NOMO-1 (cell line): ENCODE results near the gene RETREG1.
"Not testable (repeated sequence)": the region's sequence is repeated elsewhere in the genome, so short reads cannot be mapped to it uniquely, and the experiment has no call there.

Experiments used
- DNase-seq, 2 experiments: peaks; one replicate each; lab custom pipeline; 2025; ENCODE audit not compliant: unreplicated experiment in 2 of 2; lab: John Stamatoyannopoulos, UW

Gene RETREG1

DNA sequence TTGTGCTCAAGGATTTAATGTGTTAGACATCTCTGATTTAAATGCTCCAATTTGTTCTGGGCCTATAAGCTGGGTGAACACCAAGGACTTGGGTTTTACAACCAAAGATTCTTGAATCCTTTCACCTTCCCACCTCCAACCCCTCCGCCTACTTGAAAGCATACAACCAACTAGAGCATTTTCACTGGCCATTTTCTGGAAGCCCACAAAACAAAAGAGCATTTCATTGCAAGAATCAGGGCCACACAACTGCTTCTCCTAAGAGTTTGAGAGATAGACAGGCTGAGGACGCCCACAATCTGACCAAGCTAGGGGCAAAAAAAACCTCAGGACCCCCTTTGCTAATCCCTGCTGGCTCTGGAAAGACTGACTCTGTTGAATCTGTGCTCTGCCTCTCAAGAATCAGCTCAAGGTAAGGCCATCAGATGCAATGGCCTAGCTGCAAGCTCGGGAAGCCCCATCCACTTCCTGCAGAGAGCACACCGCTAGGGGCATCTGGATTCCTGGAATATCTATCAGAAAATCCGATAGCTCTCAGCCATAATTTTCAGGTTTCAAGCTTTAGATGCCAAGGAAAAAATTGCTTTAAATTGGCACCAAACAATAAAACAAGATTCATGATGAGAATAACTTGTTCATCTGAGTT lies 57.7 kb downstream of the RETREG1 start:
- no peak for DNase-seq

DNA sequence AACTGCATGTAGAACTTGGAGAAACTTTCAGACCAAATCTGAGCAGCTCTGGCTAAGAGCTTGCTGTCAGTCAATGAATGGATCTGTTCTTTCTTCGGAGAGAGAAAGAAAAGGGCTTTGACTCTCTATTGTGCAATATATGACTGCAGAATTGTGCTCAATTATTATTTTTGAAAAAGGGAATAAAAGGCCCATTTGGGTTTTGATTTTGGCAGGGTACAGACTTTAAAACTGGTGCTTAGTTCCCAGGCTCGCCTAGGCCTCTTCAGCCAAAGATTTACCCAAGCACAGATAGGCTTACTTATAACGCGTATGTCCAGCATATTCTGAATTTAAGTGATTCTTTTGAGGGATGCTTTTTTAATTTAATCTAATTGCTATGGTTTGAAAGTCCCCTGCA lies 59.3 kb downstream of the RETREG1 start:
- no peak for DNase-seq

DNA sequence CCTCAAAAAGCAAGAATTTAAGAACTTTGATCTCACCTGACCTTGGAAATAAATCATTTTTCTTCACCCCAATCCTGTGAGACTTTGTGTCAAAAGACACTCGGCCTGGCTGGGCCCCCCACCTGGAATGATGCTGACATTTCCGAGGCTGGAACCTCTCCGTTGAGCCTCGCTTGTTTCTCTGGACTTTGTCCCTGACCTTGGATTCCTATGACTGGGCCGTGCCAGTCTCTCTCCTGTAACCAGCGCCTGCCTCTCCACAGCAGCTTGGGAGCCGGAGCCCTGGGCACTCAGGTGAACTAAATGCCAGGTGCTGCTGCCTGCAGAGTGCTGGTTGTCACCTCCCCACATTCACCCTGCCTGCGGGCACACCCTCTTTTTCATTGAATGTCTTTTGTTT lies 62.7 kb downstream of the RETREG1 start:
- no peak for DNase-seq

DNA sequence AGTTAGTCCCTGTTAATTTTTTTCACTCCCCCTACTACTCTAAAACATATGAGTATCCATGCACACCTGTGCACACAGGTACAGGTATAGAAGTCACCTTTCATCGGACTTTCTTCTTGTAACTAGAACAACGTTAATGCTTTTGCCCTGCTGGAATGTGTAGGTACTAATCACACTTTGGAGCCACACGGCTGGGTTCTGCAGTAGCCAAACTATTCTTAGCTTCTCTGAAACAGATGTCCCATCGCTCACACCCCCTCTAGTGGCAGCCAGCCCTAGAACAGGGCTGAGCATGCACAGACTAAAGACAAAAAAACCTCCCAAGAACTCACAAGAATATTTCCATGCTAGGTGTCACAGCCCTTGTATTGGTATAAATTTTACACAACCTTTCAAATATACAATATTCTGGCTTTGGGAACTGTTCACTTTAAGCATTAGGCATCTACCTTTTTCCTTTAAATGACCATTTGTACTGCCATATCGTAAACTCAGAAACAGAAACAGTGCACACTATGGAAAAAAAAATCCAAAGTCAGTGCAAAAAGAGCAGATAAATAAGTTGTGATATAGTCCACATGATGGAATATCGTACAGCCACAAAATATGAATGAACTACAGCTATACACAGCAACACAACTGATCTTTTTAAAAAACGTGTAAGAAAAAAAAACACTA lies 64.0 kb downstream of the RETREG1 start:
- DNase-seq, result peak; percentile 43 to 79

DNA sequence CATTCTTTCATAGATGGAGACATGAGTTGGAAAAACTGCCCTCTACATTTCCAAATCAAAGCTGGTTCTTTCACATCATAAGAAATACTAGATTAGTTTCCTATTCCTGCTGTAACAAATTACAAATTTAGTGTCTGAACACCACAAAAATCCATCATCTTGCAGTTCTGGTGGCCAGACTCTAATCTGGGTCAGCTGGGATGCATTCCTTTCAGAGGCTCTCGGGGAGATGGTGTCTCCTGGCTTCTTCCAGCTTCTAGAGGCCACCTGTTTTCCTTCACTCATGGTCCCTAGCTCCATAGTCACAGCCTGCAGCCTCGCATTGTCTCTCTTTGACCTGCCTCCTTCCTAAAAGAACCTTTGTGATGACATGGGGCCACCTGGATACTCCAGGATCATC lies 65.2 kb downstream of the RETREG1 start:
- no peak for DNase-seq

DNA sequence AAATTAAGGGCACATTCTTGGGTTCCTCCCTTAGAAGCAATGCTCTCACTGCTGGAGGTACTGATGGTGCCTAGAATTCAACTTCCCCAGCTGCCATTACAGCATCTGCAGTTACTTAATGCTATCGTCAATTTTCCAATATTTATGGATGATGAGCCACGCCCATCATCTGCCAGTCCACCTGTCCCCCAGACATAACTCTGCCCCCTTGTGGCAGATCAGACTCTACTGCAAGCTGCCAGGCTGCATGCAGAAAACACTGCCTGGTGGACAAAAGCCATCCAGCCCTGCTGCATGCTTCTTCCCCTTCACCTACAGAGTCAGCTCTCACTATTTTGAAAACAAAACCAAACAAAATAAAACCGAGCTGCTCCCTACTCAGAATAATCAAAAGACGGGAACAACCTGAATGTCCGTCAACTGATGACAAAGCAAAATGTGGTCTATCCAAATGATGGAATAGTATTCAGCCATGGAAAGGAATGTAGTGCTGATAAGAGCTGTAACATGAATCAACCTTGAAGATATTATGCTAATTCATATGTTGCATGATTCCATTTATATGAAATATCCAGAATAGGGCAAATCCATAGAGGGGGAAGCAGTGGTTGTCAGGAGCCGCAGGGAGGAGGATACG lies 66.4 kb downstream of the RETREG1 start:
- peak; percentile 73 to 84 for DNase-seq

DNA sequence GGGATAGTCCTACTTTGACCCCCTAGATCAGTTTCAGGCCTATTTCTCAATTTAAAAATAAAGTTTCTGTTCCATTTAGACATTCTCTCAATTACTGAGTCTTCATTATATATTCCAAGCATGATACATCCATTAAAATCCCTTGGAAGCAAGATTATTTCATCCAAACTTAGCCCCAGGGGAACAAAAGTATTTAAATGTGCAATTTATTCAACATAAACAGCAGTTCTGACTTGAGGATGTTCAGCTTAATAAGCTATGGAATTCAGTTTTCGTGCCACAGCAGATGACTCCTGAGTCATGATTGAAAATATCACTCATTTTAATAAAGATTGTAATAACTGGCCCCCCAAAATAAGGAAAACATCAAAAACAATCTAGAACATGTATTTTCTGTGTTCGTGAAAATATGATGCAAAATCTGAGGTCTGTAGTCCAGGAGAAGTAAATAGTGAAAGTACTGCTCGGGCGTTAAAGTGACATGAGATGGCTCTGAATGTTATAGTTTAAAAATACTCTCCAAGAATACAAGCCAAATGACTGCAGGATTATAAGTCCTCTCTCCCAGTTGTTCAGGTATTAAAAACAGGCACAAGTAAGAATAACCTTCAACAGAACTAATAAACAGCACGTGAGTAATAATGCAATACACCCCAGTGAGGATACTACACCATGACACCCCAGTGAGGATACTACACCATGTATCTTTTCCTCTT lies 67.1 kb downstream of the RETREG1 start:
- no peak for DNase-seq

DNA sequence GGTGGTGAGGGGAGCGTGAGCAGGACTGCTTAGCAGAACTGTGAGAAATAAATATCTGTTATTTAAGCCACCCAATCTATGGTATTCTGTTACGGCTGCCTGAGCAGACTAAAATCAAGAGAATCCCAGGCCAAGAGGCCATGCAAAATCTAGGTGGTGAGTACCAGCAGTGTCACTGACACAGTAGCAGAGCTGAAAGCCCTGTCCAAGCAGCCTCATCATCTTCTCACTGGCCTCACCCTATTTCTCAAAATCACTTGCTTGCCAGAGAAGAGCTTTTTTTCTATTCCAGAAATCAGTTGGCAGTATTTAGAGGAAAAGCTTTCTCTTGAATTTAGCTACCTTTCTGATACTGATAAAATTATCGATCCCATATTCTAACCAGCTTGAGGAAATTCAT lies 68.0 kb downstream of the RETREG1 start:
- no peak for DNase-seq

DNA sequence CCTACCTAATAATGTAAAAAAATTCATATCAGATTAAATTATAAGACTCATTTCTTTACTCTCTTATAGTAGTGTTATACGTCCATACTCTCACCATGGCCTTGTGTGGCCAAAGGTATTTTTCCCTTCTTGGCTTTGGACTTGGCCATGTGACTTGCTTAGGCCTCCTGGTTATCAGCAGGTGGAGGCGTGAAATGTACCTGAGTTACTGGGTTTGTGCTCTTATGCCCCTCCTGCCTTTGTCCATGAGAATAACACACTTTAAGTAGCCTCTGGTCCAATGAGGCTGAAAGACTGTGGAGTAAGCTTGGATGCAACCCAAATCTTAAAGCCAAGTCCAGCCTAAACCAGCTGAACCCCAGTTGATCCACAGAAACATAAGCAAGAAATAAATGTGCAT lies 68.7 kb downstream of the RETREG1 start:
- DNase-seq, result no peak

DNA sequence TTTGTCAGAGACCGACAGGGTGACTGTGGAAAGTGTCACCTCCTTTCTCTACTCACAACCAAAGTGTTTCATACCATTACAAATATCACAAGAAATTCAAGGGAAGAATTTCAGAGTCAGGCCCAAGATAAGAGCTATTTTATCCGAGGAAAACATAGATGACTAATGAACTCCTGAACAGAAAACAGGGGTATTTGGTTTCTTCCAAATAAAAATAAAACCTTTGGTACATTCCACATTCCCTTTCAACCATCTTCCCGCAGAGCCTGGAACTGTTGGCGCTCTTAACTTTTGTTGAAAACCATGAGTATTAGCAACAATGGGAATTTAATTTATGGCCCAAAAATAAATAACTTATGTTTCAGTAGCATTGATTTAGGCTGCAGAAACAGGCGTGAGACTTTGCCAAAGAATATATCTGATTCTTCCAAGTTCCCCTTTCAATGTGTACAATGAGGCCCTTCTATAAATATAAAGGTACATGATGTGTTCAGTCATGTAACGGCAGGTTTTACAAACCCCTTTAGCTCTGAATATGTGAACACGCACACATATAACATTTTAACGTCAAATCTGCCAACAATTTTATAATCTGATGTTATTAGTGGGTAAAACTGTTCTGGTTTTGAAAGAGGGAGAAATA lies 69.5 kb downstream of the RETREG1 start:
- no peak for DNase-seq

DNA sequence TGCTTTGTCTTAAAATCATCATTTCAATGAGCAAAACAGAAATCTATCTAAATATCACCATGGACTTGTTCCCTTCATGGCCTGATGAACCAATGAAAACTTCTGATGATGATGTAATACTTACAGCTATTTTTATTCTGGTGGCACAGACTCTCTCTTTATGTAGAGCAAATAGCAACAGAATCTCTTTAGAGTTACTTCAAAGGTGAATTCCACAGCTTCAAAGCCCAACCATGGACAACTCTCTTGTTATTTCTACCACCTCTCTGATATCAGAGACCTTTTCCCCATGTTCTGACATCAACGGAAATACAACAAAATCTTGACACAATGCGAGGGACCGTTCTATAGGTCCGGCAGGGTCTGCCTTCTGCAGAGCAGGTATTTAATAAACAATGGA lies 70.1 kb downstream of the RETREG1 start:
- no peak for DNase-seq

DNA sequence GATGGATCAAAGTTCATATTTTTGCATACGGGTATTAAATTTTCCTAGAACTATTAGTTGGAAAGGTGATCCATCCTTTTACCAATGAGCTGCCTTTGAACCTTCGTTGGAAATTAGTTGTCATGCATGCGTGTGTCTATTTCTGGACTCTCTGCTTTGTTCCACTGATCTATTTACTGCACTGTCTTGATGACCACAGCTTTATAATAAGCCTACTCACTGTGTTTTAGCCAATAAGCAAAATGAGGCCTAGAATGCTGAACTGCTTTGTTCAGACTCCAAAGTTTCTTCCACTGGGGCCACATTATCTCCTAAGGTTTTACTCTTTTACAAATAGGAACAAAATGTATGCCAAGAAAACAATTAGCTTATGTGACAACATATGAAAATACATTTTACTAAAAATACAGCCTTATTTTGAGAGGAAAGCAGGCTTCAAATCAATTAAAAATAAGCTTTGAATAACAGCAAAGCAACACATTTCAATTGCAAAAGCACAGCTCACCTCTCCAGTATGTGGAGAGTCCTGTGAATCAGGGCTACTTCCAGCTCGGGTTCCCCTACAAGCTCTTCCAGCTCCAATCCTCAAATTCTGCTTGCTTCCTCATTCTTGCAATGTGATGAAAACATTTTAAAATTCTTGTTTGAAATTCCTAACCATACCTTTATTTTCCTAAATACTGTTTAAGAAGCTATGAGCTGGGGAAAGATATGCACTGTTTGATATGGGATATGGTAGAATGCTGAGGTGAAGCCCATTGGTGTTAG lies 72.0 kb downstream of the RETREG1 start:
- no peak for DNase-seq

DNA sequence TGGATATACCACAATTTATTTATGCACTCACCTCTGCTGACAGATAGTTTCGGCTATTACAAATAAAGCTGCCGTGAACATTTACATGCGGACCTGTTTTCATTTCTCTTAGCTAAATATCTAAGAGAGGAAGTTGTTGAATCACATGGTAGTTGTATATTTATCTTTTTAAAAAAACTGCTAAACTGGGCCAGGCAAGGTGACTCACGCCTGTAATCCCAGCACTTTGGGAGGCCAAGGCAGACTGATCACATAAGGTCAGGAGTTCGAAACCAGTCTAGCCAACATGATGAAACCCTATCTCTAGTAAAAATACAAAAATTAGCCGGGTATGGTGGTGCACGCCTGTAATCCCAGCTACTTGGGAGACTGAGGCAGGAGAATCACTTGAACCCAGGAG lies 73.6 kb downstream of the RETREG1 start:
- DNase-seq, result peak in 1 of 2 experiments; percentile 13

DNA sequence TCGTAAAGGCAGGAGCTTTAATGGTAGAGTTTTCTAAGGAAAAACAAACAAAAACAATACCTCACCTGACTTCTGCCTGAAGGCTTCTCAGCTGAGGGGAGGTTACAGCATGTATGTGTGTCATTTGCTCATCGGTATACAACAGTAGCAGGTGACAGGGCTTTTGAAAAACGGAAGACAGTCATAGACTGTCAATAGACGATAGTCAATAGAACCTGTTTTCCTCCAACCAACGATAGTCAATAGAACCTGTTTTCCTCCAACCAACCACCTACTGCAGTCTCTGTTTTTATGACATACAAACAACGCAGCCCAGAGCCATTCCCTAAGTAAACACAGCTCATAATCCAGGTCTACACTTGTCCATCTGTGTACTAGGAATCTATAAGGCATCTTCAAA lies 74.6 kb downstream of the RETREG1 start:
- DNase-seq, result no peak

DNA sequence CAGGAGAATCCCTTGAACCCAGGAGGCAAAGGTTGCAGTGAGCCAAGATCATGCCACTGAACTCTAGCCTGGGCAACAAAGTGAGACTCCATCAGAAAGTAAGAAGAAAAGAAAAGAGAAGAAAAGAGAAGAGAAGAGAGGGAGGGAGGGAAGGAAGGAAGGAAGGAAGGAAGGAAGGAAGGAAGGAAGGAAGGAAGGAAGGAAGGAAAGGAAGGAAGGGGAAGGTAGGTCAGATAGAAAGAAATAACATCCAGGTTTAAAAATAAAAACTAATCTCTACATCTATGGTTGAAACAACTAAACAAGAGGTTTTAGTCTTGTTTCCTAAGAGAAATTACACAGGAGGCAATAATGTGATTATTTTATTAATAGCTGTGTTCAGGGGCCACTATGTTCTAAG lies 75.2 kb downstream of the RETREG1 start:
- not testable (repeated sequence) for DNase-seq

DNA sequence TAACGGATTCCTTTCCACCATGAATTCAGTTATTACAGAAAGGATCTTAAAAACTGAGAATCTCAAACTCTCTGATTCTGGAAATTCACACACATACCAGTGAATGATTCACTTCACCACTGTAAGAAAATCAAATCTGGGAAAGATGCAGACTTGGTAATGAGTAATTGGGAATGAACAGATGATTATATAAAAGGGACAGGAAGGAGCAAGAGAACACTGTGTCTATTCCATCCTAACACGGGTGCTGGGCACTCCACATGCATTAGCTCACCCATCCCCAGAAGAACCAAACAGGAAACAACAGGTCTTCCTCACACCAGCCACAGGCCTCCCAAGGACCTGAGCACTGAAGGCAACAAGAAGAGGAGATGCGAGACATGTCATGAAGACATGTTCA lies 76.4 kb downstream of the RETREG1 start:
- DNase-seq, result no peak

DNA sequence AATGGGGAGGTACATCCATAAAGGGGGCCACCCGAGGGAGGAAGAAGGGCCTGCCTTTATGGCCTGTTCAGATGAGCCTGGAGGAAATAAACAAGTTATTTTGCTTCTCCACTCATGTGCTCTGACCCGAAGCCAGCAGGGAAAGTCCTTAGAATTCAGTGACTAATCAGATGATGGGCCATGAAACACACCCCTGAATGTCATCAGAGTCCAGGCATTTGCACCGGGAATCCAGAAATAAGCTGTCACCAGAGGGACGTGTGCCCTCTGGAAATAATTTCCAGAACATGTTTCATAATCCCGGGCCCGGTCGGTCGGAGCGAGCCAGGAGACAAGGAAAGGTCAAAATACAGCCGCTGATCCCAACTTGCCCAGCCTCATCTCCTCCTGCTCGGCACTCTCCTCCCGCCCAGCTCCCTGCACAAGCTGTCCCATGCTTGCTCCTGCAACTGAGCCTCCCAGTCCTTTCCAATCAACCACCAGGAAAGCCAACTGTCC lies 77.6 kb downstream of the RETREG1 start:
- no peak for DNase-seq

DNA sequence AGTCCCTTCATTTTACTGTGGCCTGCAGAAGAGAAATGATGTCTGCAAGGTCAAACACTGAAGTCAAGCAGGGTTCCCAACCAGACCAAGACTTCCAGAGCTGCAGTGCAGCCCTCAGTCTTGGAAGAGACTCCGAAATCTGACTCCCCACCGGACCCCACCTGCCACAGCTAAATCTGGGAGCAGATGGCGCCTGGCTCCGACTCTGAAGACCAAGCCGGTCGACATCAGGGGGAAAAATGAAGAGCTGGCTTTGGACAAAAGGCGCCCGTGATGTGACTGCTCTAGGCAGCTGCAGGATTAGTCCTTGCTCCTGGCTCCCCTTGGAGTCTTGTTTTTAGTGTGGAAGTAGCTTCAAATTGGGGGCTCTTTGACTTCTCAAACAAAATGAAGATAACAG lies 78.8 kb downstream of the RETREG1 start:
- DNase-seq, result no peak

DNA sequence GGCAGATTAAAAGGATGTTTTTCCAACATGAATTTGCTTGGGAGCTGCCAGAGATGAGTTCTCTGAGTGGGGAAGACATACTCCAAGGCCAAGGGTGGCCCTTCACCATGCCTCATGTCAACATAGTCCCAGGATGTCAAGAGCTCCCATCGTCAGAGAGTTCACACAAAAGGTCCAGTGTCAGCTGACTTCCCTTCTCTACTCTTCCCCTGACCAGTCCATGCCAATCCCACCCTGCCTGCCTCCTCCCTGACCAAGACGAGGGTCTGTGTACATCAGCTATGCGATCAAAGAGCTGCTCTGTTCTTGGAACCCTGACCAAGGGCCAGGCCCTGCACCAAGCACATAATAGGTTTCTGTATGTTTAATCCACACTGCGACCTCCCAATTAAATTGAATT lies 80.0 kb downstream of the RETREG1 start:
- DNase-seq, result no peak

DNA sequence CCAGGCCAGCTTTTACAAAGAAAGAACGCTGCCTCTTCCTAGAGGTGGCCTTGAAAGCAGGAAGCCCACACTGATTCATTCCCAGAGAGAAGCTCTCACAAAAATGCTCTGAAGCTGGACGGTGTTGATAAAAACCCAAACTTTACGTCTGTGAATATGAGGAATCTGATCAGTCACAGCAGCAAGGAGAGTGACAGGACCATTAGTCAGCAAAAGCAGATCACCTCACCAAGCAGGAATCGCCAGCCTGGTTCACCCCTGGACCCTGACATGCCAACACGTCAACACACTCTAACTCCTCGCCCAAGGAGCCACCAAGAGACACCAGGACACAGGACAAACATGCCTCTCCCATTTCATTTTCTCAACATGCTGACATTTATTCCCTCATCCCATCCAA lies 80.6 kb downstream of the RETREG1 start:
- DNase-seq, result no peak
